Epithelial cell of esophagus (primary cell): ENCODE measurements around the gene SMIM9.
A peak's percentile ranks its signal among the peaks of the same experiment; 100 is the strongest.

Experiments
- DNase-seq: peaks from one replicate; pipeline ENCODE4 v3.0.0; 2010; ENCODE audit warnings: low read depth
- H3K4me3 ChIP-seq: 2 replicates; pipeline ENCODE4 v1.5.1; 2011; ENCODE audit warnings: mild to moderate bottlenecking, low read length, control low read depth
- CTCF ChIP-seq: IDR thresholded peaks from 2 replicates; pipeline ENCODE4 v1.5.1; 2011; ENCODE audit warnings: low read depth, mild to moderate bottlenecking, low read length, control low read depth, inconsistent platforms; ENCODE audit not compliant: insufficient read depth; ENCODE audit errors: missing control alignments

SMIM9 gene

GRCh38 chrX:154775419-154776349 lies 58.8 kb downstream of the SMIM9 start:
- TF ChIP-seq CTCF, result no peak
- peak; percentile 69 for DNase-seq
- H3K4me3 ChIP-seq, result no peak overlapping the region

- no peak overlapping the region for H3K4me3 ChIP-seq
- no peak for TF ChIP-seq CTCF
- no peak for DNase-seq
Measured at GRCh38 chrX:154774622-154775021, 59.8 kb downstream of the SMIM9 start.
